Activated naive CD4-positive, alpha-beta T cell treated with anti-CD3 and anti-CD28 coated beads, Interleukin-2, amount 50 U/mL, for 24 hours (primary cell): ENCODE results near the gene RBM4B.

ENCODE experiments used
- H3K27ac Mint-ChIP-seq: one replicate; pipeline ENCODE4 v1.8.0; 2021; ENCODE audit warnings: mild to moderate bottlenecking, mixed read lengths
- H3K27me3 Mint-ChIP-seq: one replicate; pipeline ENCODE4 v1.8.0; 2021; ENCODE audit warnings: mixed read lengths
- H3K36me3 Mint-ChIP-seq: one replicate; pipeline ENCODE4 v1.8.0; 2021; ENCODE audit warnings: mixed read lengths
- H3K4me1 Mint-ChIP-seq: one replicate; pipeline ENCODE4 v1.8.0; 2021; ENCODE audit warnings: mixed read lengths
- H3K4me3 Mint-ChIP-seq: one replicate; pipeline ENCODE4 v1.8.0; 2021; ENCODE audit warnings: mild to moderate bottlenecking, mixed read lengths
- H3K9me3 Mint-ChIP-seq: one replicate; pipeline ENCODE4 v1.8.0; 2021; ENCODE audit warnings: mixed read lengths

The RBM4B gene

DNA sequence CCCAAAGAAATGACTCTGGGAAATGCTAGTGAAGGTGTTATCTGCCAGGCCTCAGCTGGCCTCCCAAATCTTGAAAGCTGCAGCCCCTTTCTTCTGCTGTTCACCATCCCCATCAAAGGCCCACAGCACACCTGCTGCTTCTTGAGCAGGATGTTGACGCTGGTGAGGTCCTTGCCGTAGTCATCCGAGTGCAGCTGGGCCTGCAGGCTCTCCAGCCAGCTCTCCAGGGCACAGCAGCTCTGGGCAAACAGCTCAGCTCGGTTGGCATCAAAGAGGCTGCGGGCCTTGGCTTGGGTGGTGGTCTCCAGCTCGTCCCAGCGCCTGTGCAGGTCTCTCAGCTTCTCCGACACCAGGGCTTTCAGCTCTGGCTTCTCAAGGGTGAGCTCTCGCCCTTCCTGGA is 18.5 kb upstream of the RBM4B start:
- Mint-ChIP-seq H3K27me3 (no peaks in the 10 kb centered on the region), H3K27ac (no peak overlapping the region), H3K9me3 (no peaks in the 10 kb centered on the region), H3K36me3 (no peaks in the 10 kb centered on the region), H3K4me3 (no peak overlapping the region), H3K4me1 (no peaks in the 10 kb centered on the region)

DNA sequence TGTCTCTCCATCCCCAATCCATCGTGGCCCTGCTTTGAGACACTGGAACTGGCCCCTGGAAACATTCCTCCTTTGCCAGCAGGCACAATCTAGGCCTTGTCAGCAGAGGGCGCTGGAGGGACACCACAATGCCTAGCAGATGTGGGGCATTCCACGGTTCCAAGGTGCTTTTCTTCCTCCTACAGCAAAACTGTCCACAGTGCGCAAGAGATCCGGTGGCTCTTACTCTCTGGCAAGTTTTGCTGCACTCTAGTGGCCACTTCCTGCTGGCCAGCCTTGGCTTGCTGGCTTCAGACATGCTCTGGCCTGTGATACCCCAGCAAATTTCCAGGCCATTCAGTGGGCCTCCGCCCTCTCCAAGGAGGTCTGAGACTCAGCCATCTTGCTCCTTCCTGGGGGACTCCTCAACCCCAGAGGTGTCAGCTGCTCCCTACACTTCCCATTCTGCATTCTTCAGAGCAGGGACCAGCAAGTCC is 17.1 kb upstream of the RBM4B start:
- H3K9me3 Mint-ChIP-seq = no peaks in the 10 kb centered on the region

DNA sequence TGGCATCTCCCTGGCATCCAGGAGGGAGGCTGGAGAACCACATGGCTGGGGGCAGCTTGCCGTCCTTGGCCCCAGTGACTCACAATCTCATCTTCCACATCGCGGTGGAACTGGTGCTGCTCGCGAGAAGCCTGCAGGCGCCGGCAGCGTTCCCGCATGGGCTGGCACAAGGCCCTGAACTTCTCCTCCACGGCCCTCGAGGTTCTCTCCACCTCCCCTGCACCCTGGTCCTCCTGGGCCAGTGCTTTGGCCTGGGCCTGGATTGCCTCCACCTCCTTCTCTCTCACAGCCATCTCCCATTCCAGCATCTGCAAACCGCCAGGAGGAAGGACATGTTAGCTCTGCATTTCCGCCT is 16.3 kb upstream of the RBM4B start:
- Mint-ChIP-seq H3K27ac (no peak overlapping the region), H3K9me3 (no peaks in the 10 kb centered on the region), H3K36me3 (no peaks in the 10 kb centered on the region), H3K27me3 (no peaks in the 10 kb centered on the region), H3K4me3 (no peak overlapping the region), H3K4me1 (no peaks in the 10 kb centered on the region)

More for the DNA sequence above, 17.1 kb upstream of the RBM4B start:
- H3K4me3 Mint-ChIP-seq = no peak overlapping the region
- H3K4me1 Mint-ChIP-seq = no peaks in the 10 kb centered on the region
- no peak overlapping the region for H3K27ac Mint-ChIP-seq
- no peaks in the 10 kb centered on the region for H3K36me3 Mint-ChIP-seq
- no peaks in the 10 kb centered on the region for H3K27me3 Mint-ChIP-seq

DNA sequence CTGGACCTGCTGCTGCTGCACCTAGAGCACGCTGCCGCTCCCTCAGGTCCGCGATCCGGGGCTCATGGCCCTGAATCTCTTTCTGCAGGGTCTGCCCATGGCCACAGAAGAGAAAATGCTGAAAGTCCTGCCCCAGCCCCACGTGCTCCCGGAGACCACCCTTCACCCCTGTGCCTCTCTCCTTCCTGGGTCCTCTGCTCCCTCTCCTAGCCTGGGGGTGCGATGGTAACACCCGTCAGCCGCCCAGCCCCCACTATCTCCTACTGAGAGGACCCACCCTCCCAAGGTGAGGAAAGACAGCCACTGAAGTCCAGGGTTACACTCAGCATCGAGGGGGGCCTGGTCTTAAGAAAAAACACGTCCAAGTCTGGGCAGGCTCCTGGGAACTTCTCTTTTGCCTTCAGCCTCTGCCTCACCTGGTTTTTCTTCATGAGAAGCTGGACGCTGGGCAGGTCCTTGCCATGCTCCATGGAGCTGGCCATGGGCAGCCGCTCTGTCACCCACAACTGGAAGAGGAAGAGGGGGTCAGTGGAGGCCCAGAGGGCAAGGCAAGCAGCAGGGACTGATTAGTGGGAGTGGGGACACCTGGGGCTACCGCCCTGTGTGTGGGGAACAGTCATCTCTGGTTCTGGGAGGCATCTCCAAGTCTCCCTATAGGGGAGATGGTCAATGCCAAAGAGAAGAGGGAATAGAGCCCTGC is 15.8 kb upstream of the RBM4B start:
- no peaks in the 10 kb centered on the region for H3K36me3 Mint-ChIP-seq
- H3K9me3 Mint-ChIP-seq = no peaks in the 10 kb centered on the region
- H3K27me3 Mint-ChIP-seq = no peaks in the 10 kb centered on the region
- no peaks in the 10 kb centered on the region for H3K4me1 Mint-ChIP-seq
- no peak overlapping the region for H3K4me3 Mint-ChIP-seq
- H3K27ac Mint-ChIP-seq = no peak overlapping the region

DNA sequence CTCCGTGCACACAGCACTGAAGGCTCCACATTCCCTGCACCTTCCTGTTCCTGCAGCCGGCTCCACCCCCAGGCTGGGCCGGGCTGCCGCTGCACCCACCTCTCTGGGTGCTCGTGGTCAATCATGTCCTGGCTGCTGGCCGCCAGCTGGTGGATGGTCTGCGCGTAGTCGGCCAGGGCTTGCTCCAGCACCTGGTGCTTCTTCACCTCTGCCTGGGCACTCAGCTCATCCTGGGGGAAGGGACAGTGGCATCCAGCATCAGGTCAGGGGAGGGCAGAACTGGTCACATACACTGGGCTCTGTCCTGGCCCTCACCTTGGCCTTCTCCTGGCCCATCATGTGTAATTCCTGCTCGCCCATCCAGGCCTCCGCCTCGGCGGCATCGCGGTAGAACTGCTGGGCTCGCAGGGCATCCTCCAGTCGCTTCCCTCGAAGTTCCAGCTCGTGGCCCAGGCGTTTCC is 15.2 kb upstream of the RBM4B start:
- no peaks in the 10 kb centered on the region for H3K27me3 Mint-ChIP-seq
- H3K36me3 Mint-ChIP-seq = no peaks in the 10 kb centered on the region
- H3K9me3 Mint-ChIP-seq = no peaks in the 10 kb centered on the region
- no peaks in the 10 kb centered on the region for H3K4me1 Mint-ChIP-seq
- H3K4me3 Mint-ChIP-seq = no peak overlapping the region
- H3K27ac Mint-ChIP-seq = no peak overlapping the region

DNA sequence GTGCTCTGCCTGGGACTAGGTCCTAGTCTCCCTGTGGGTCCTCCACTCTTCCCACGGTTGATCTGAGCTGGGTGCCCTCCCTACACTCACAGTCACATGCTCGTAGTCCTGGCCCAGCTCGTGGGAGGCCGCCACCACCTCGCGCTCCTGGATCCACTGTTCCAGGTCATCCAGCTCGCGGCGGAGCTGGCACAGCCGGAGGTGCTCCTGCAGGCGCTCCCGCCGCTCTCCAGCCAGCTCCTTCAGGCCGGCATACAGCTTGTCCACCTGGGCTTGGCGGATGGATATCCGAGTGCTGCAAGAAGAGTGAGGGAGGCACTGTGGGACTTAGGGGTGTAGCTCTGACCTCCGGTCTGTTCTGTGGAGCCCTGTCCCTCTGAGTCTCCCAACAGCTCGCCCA is 14.8 kb upstream of the RBM4B start:
- Mint-ChIP-seq H3K9me3 (no peaks in the 10 kb centered on the region), H3K4me1 (no peaks in the 10 kb centered on the region), H3K4me3 (no peak overlapping the region), H3K36me3 (no peaks in the 10 kb centered on the region), H3K27me3 (no peaks in the 10 kb centered on the region), H3K27ac (no peak overlapping the region)

DNA sequence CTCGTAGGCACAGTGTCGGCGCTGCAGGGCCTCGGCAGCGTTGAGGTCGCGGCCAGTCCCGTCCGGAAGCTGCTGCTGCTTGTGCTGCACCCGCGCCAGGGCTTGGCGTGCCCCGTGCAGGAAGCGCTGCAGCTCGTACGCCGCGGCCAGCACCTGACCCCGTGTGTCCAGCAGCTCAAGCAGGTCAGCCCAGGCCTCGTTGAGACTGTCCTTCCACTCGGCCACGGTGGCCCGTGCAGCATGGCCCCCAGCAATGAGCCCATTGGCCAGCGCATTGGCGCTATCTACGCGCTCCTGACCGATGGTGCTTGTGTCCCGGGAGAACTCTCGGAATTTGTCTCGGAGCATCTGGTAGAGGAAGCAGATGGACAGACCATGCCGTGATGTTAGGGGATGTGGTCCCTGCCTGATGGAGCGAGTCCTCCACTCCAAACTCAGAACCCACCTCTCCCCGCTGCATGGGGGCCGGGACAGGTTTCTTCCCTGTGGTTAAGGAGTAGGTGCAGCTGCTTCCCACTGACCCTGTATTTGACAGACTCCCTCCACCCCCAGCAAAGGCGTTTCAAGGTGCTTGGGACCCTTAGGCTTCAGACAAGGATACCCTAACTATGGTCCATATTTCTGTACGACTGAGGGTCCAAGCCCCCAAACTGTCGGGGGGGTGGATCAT is 13.8 kb upstream of the RBM4B start:
- no peak overlapping the region for H3K27ac Mint-ChIP-seq
- no peaks in the 10 kb centered on the region for H3K36me3 Mint-ChIP-seq
- H3K27me3 Mint-ChIP-seq = no peaks in the 10 kb centered on the region
- H3K9me3 Mint-ChIP-seq = no peaks in the 10 kb centered on the region
- H3K4me3 Mint-ChIP-seq = no peak overlapping the region
- H3K4me1 Mint-ChIP-seq = no peaks in the 10 kb centered on the region

DNA sequence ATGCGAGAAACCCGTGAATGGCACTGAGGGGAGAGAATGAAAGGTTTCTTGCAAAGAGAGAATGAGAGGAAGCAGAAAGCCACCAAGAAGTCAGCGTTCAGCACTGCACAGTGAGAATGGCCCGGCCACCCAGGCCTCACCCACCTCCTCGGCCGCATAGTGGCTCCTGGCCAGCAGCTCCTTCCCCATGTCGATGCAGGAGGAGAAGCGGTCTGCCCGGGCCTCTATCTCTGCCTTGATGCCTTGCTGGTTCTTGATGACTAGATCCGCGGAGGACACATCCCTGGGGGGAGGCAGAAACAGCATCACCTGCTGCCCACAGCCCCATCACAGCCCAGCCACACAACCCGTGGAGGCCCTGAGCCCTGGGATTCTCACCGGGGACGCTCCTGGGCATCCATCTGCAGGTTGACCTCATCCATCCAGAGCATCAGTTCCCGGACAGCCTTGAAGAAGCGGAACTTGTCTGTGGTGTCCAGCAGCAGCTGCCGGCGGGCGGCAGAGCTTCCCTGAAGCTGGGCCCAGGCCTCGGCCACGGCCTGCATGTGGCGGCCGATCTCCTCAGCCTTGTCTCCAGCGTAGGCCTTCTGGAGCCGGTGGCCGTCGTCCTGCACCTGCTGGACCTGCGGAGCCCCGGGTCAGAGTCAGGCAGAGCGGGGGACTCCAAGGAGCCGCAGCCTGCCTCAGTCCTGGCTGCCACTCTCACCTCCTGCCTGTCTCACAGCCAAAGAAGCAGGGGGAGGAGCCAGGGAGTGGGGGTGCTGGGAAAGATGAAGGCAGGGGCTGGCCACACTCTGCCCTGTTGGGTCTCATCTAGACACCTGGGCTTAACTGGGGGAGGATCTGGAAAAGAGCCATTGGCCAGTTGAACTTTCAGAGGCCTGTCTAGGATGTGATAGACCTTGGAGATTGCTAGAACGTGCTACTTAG is 12.2 kb upstream of the RBM4B start:
- no peaks in the 10 kb centered on the region for H3K36me3 Mint-ChIP-seq
- H3K4me1 Mint-ChIP-seq = no peaks in the 10 kb centered on the region
- no peaks in the 10 kb centered on the region for H3K9me3 Mint-ChIP-seq
- no peak overlapping the region for H3K27ac Mint-ChIP-seq
- H3K27me3 Mint-ChIP-seq = no peaks in the 10 kb centered on the region
- H3K4me3 Mint-ChIP-seq = no peak overlapping the region

DNA sequence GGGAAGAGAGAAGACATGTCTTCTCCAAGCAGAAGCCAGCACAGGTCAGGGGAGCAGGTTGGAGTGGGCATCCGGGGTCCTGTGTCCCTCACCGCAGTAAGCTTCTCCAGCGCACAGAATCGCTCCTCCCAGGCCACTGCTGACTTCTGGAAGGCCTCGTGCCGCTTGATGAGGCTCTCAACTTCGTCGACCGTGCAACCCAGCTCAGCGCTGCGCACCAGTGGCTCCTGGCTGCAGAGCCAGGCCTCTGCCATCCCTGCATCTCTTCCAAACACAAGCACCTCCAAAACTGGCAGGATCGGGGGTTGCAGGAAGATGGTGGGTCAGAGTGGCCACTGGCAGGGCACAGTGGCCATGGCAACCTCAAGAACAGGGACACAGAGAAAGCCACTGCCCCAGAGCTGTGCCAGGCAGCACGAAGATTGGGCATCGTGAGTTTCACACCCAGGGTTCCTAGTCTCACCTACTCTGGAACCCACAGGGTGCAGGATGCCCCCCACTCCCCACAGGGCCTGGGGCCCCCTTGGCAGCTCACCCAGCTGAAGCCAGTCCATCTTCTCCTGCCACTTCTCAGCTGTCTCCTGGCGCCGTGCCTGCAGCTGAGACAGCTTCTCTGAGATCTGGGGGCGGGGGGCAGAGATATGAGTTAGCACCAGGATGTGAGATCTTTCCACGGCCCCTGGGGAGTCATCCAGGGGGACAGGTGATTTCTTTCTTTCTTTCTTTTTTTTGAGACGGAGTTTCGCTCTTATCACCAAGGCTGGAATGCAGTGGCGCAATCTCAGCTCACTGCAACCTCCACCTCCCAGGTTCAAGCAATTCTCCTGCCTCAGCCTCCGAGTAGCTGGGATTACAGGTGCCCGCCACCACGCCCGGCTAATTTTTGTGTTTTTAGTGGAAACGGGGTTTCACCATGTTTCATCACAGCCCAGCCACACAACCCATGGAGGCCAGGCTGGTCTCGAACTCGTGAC is 11.2 kb upstream of the RBM4B start:
- H3K27ac Mint-ChIP-seq = no peak overlapping the region
- no peaks in the 10 kb centered on the region for H3K4me1 Mint-ChIP-seq
- H3K36me3 Mint-ChIP-seq = no peaks in the 10 kb centered on the region
- no peaks in the 10 kb centered on the region for H3K27me3 Mint-ChIP-seq
- H3K9me3 Mint-ChIP-seq = no peaks in the 10 kb centered on the region
- no peak overlapping the region for H3K4me3 Mint-ChIP-seq

DNA sequence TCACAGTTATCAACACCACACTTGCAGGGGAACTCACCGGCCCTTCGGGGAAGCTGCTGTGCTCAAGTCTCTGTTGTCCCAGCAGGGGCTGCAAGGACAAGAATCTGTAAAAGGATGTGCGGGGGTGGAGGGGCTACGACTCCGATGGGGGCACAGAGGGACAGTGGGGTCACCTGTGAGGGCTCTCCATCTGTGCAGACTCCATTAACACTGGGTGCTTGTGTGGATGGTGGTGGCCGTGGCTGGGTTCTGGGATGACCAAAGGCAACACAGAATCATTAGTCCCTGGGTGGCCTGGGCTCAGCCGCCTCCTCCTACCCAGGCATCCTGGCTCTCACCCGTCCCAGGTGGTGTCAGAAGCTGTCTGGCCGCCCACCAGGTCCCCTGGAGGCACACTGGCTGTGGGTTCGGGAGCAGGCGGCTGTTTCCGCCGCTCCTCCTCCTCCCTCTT is 10.2 kb upstream of the RBM4B start:
- Mint-ChIP-seq H3K27me3 (no peaks in the 10 kb centered on the region), H3K4me1 (no peaks in the 10 kb centered on the region), H3K27ac (no peak overlapping the region), H3K36me3 (no peaks in the 10 kb centered on the region), H3K4me3 (no peak overlapping the region), H3K9me3 (no peaks in the 10 kb centered on the region)

DNA sequence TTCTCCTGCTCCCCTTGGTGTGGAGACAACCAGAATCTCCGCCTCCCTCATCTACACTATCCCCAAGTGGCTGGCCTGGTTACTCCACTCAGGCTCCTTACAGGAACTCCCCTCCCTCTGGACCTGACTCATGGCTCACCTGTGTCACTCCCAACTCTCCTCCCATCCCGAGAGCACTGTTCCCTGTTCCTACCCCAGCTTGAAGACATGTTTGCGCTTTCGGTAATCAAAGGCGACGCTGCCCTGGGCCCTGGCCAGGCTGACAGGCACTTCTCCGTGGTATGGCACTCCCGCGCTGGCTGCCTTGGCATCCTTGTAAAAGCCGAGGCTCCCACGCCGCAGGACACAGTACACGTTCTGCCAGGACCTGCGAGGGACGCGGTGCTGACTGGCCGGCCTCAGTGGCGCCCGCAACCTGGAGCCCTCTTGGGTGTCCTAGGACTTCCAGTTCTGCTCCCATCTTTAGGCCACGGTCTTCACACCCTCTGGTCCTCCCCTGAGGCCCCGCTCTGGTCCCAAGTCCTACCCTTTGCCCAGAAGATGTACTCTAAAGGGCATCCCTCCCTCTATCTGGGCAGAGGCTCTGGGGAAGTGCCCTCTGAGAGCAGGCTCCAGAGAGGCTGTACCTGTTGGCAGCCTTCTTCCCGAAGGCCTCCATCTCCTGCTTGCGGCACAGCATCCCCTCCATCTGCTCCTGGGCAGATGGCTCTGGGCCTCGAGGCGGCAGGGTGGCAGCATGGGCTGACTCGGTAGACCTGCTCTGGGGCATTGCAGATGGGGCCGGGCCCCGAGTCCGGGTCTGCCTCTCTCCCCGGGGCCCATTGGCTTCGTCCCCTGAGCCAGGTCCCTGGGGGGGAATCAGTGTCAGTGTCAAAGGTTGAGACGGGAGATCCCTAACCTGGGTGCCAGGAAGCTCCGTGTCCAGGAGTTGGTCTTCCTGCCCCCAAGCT is 9.4 kb upstream of the RBM4B start:
- Mint-ChIP-seq H3K36me3 (no peaks in the 10 kb centered on the region), H3K4me3 (no peak overlapping the region), H3K27me3 (no peaks in the 10 kb centered on the region), H3K9me3 (no peaks in the 10 kb centered on the region), H3K4me1 (no peaks in the 10 kb centered on the region), H3K27ac (no peak overlapping the region)

DNA sequence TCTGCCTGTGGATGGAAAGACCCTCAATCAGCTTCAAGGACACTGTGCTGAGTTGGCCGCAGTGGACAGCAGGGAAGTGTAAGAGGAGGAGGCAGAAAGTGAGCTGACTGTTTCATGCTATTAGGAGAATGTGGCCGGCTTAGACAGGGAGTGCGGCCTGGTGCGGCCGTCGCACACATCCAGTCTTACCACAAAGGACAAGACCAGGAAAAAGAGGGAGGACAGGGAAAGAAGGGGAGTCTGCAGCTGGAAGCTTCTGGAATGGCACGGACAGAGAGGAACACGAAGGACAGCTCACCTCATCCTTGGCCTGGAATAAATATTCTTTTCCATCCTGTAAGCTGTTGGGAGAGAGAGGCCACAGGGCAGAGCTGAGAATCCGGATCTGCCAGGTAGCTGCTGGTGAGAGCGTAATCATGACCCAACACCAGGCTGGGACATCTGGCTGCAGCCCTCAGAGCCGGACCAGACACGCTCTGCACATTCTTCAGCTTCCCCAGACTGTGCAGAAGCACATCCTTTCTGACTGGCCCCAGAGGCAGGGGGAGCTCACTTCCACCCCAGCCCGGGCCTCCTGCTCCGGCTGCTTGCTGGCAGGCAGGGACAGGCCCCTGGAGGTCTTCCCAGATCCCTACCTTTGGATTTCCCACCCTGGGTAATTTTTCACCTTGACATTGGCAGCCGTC is 8.6 kb upstream of the RBM4B start:
- Mint-ChIP-seq H3K9me3 (no peaks in the 10 kb centered on the region), H3K27me3 (no peaks in the 10 kb centered on the region), H3K4me1 (no peaks in the 10 kb centered on the region), H3K36me3 (no peaks in the 10 kb centered on the region), H3K4me3 (no peak overlapping the region), H3K27ac (no peak overlapping the region)

DNA sequence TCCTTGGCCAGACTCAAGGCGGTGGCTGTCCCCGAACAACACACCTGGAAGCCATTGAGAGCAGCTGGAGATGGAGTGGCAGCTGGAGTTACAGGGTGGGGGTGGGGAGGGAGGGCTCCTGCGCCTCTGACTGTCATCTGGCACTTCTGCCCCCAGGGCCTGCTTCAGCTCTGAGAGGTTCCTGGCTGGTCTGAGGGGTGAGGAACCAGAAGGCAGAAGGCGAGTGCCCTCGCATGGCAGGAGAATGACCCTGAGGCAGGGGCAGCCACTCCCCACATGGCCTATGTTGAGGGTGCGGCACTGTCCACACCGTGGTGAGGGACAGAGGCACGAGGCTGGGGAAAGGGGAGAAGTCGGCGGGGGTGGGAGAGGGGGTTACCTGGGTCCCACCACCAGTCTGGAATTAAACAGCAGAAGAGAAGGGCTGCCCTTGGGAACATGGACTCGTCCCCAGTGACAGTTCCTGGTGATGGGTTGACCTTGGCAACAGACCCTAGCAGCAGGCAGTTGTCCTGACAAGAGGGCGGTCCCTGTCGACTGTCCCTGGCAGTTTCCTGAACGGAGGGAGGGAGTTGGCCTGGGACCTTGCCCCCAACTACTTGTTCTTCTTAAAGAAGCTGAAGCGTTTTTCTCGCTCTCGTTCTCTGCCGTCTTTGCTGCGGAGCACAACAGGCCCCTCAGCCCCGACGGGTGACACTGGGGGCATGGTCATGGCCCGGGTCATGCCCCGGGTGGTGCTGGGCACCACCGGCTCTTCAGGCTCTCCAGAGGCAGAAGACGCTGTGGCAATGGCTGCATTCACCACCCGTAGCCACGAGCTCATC is 7.8 kb upstream of the RBM4B start:
- Mint-ChIP-seq H3K4me3 (no peak overlapping the region), H3K36me3 (no peaks in the 10 kb centered on the region), H3K9me3 (no peaks in the 10 kb centered on the region), H3K27me3 (no peaks in the 10 kb centered on the region), H3K4me1 (no peaks in the 10 kb centered on the region), H3K27ac (no peak overlapping the region)
